Gastroesophageal sphincter (tissue), 3 donors: ENCODE measurements around the gene SRP14.

ENCODE experiments used
- EP300 ChIP-seq: sonication (generic); formaldehyde crosslinking; IDR thresholded peaks from one replicate; pipeline ENCODE4 v1.6.1; 2017; ENCODE audit warnings: antibody characterized with exemption, mild to moderate bottlenecking
- POLR2A ChIP-seq, 2 donors: fragments of 450-650 bp; IDR thresholded peaks; one replicate each; pipeline ENCODE4 v1.6.1; 2017; ENCODE audit warnings: antibody characterized with exemption in 2 of 2, mild to moderate bottlenecking in 2 of 2, moderate library complexity in 1 of 2
- POLR2AphosphoS5 ChIP-seq: sonication (generic); formaldehyde crosslinking; IDR thresholded peaks from one replicate; pipeline ENCODE4 v1.6.1; 2017; ENCODE audit warnings: antibody characterized with exemption
- TF ChIP-seq, protein P1 (sequence below), 4 experiments: fragments of 200-600 bp in 2 of 4; fragments of 450-650 bp in 2 of 4; sonication (generic) in 1 of 4; IDR thresholded peaks; one replicate each; pipeline ENCODE4 v1.5.1; 2017 to 2019; ENCODE audit warnings: antibody characterized with exemption in 4 of 4, mild to moderate bottlenecking in 2 of 4, moderate library complexity in 2 of 4

DNA sequence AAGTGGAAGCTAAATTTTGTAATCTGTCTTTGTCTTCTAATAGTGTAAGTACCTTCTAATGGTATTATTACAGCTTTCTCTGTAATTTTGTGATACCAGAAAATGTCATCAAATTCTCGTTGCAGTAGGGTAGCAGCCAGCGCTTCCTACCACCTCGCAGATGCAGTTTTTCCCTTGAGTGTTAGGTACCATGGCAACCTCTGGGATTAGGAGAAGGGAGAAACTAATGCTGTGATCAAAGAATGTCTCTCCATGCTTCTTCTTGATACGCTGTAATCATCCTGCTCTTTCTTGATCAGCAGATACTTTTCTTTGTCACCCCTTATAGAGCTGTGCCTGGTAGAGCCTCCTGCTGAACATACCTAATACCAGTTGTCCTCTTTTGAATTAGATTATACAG is 27.7 kb downstream of the SRP14 start:
- TF ChIP-seq, protein P1, sequence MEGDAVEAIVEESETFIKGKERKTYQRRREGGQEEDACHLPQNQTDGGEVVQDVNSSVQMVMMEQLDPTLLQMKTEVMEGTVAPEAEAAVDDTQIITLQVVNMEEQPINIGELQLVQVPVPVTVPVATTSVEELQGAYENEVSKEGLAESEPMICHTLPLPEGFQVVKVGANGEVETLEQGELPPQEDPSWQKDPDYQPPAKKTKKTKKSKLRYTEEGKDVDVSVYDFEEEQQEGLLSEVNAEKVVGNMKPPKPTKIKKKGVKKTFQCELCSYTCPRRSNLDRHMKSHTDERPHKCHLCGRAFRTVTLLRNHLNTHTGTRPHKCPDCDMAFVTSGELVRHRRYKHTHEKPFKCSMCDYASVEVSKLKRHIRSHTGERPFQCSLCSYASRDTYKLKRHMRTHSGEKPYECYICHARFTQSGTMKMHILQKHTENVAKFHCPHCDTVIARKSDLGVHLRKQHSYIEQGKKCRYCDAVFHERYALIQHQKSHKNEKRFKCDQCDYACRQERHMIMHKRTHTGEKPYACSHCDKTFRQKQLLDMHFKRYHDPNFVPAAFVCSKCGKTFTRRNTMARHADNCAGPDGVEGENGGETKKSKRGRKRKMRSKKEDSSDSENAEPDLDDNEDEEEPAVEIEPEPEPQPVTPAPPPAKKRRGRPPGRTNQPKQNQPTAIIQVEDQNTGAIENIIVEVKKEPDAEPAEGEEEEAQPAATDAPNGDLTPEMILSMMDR (IDR thresholded peaks at IDR 0.05): no peak
- TF ChIP-seq POLR2A (IDR thresholded peaks at IDR 0.05) (no peak), EP300 (no peak), POLR2AphosphoS5 (no peak)
